ENCODE measurements around the gene RBM15B. TPM values are rescaled to one million over a fixed set of nuclear protein-coding genes. Genes with fewer than 3 reads are reported as not detected.

Gene RBM15B
- total RNA-seq, 1 experiment from 2014 or later = 61.1 TPM

GRCh38 chr3:51343918-51344687, 47.0 kb upstream of the RBM15B start:
- DNase-seq = peak; percentile 12

More at GRCh38 chr3:51343918-51344687, 47.0 kb upstream of the RBM15B start:
- Histone ChIP-seq H2BK120ac (ENCODE audit: low read depth, low read length, poor library complexity, severe bottlenecking) (no peak overlapping the region), H2BK12ac (ENCODE audit: insufficient read length, low read depth, low read length) (no peak overlapping the region), H3K9ac (ENCODE audit: extremely low read depth, insufficient read length, low read length) (no peak overlapping the region), H3K23ac (ENCODE audit: insufficient read length, low read depth, low read length) (no peak overlapping the region), H2AFZ (ENCODE audit: low read length) (no peak overlapping the region), H2BK20ac (ENCODE audit: low read depth, low read length, poor library complexity, severe bottlenecking) (no peak overlapping the region), H3K79me2 (ENCODE audit: insufficient read depth, low read length) (no peaks in the 10 kb centered on the region), H3K27me3 (ENCODE audit: insufficient read depth, low read length) (no peaks in the 10 kb centered on the region), H3K9me3 (ENCODE audit: control insufficient read depth, low read depth, low read length) (no peaks in the 10 kb centered on the region), H3T11ph (ENCODE audit: low read length) (no peak overlapping the region), H4K5ac (ENCODE audit: insufficient read length, low read depth, low read length) (no peak overlapping the region), H2BK15ac (ENCODE audit: low read depth, low read length) (no peak overlapping the region), H3K4ac (ENCODE audit: low read depth, low read length) (no peak overlapping the region), H3K79me1 (ENCODE audit: insufficient read depth, low read depth, low read length, poor library complexity, severe bottlenecking) (no peaks in the 10 kb centered on the region), H4K8ac (replicated peaks; ENCODE audit: insufficient read length, low read depth, low read length) (no peak overlapping the region), H3K27ac (ENCODE audit: insufficient read length, low read depth, low read length) (no peak overlapping the region), H3K23me2 (ENCODE audit: insufficient read length, low read depth, low read length, poor library complexity, severe bottlenecking) (no peaks in the 10 kb centered on the region), H3K56ac (ENCODE audit: insufficient read length, low read depth, low read length) (no peak overlapping the region), H3K14ac (ENCODE audit: insufficient read depth, low read length) (no peak overlapping the region), H4K91ac (ENCODE audit: insufficient read length, low read depth, low read length) (no peak overlapping the region), H2AK5ac (ENCODE audit: insufficient read length, low read length) (no peak overlapping the region), H3K18ac (ENCODE audit: insufficient read length, low read depth, low read length) (no peak overlapping the region), H3K4me2 (ENCODE audit: insufficient read depth, insufficient read length, low read length) (no peak overlapping the region), H2BK5ac (ENCODE audit: insufficient read length, low read length) (no peak overlapping the region), H4K20me1 (ENCODE audit: control insufficient read depth, insufficient read depth, insufficient read length) (no peaks in the 10 kb centered on the region), H3K4me1 (ENCODE audit: insufficient read depth, low read length) (peaks cover 11% of the 10 kb centered on the region; the same call in 1 of the 2 replicates)
- no peak overlapping the region for H3K4me3 Mint-ChIP-seq
- H3K9me3 Mint-ChIP-seq = no peaks in the 10 kb centered on the region
- TF ChIP-seq CTCF (conservative IDR thresholded peaks at IDR 0.05) = no peak
- H3K27ac Mint-ChIP-seq = no peak overlapping the region
- peaks cover 15 to 17% of the 10 kb centered on the region in 2 experiments for H3K4me1 Mint-ChIP-seq
- H3K27me3 Mint-ChIP-seq (ENCODE audit: low read depth) = no peaks in the 10 kb centered on the region
- WGBS (ENCODE audit: extremely low coverage, insufficient read length, low lambda C conversion rate) = no CpG with 5 or more reads among the region's 7 CpGs
- peaks cover under 1 to 22% (median 2%) of the 10 kb centered on the region in 3 experiments; a peak in 4 of 7 replicates for H3K36me3 Mint-ChIP-seq (ENCODE audit: insufficient read depth in 1 of 3, low read depth in 3 of 3)
